Central memory CD8-positive, alpha-beta T cell (primary cell): ENCODE measurements around the gene CRTC3.
"Not testable (repeated sequence)": the region's sequence is repeated elsewhere in the genome, so short reads cannot be mapped to it uniquely, and the experiment has no call there.

Experiments
- ATAC-seq: fragments of 150-1000 bp; cut with Tn5 transposase; replicated peaks from 2 replicates; pipeline ENCODE4 v1.10.0; 2022; ENCODE audit warnings: mild to moderate bottlenecking, moderate FRiP score, moderate number of reproducible peaks; ENCODE audit not compliant: poor library complexity, severe bottlenecking; ENCODE audit errors: extremely low read depth
- DNase-seq, 2 donors: peaks; one replicate each; pipeline ENCODE4 v3.0.0; 2021; ENCODE audit warnings: low spot score in 2 of 2
- H3K27ac Mint-ChIP-seq: one replicate; pipeline ENCODE4 v1.8.0; 2022; ENCODE audit warnings: low read depth, mild to moderate bottlenecking, moderate library complexity, mixed read lengths
- H3K27me3 Mint-ChIP-seq: one replicate; pipeline ENCODE4 v1.8.0; 2022; ENCODE audit warnings: mixed read lengths
- H3K36me3 Mint-ChIP-seq: one replicate; pipeline ENCODE4 v1.8.0; 2022; ENCODE audit warnings: mild to moderate bottlenecking, moderate library complexity, mixed read lengths; ENCODE audit not compliant: insufficient read depth
- H3K4me1 Mint-ChIP-seq: one replicate; pipeline ENCODE4 v1.8.0; 2022; ENCODE audit warnings: mixed read lengths
- H3K4me3 Mint-ChIP-seq: one replicate; pipeline ENCODE4 v1.8.0; 2022; ENCODE audit warnings: mild to moderate bottlenecking, moderate library complexity, mixed read lengths
- H3K9me3 Mint-ChIP-seq: one replicate; pipeline ENCODE4 v1.8.0; 2022; ENCODE audit warnings: mixed read lengths

Gene CRTC3

DNA sequence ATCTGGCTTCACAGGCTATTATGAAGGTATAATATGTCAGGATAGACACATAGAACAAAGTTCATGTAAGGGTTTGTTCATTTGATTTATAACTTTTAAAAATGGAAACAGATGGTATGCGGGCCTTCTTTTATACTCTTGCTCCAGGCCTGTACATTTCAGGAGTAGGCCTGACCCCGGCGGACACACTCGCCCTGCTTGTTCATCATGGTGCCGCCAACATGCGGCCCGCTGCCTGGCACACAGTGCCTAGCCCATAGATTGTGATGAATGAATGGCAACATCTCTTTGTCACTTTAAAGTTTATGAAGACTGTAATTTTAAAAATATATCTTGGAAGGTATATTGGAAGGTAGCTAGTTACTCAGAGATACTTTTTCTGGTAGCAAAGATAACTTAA lies 95.3 kb downstream of the CRTC3 start:
- Mint-ChIP-seq H3K27me3 (no peaks in the 10 kb centered on the region), H3K9me3 (no peaks in the 10 kb centered on the region), H3K4me1 (peaks cover 6% of the 10 kb centered on the region), H3K4me3 (no peak overlapping the region), H3K36me3 (peaks cover 27% of the 10 kb centered on the region), H3K27ac (no peak overlapping the region)
- DNase-seq (no peak), ATAC-seq (no peak)

DNA sequence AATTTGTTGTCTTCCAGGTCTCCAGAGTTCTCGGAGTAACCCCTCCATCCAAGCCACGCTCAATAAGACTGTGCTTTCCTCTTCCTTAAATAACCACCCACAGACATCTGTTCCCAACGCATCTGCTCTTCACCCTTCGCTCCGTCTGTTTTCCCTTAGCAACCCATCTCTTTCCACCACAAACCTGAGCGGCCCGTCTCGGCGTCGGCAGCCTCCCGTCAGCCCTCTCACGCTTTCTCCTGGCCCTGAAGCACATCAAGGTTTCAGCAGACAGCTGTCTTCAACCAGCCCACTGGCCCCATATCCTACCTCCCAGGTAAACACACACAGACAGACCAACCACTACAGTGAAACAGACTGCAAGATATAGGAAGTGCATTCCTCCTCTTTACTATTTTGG lies 99.5 kb downstream of the CRTC3 start:
- H3K27ac Mint-ChIP-seq = no peak overlapping the region
- H3K36me3 Mint-ChIP-seq = peaks cover 50% of the 10 kb centered on the region
- H3K4me3 Mint-ChIP-seq = no peak overlapping the region
- no peaks in the 10 kb centered on the region for H3K9me3 Mint-ChIP-seq
- H3K4me1 Mint-ChIP-seq = no peaks in the 10 kb centered on the region
- no peaks in the 10 kb centered on the region for H3K27me3 Mint-ChIP-seq
- DNase-seq (no peak), ATAC-seq (no peak)

DNA sequence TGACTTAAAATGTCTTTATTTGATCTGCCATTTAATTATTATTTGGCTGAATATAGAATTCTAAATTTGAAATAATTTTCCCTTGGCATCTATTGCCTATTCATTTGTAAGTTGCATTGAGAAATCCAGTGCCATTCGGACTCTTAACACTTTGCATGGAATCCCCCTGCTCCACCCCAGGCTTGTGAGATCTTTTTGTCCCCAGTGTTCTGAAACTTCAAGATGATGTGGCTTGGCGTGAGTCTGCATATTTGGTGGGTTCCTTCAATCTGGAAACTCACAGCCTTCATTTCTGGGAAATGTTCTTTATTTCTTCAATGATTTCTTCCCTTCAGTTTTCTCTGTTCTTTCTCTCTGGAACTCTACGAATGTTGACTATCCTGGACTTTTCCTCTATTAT lies 103.6 kb downstream of the CRTC3 start:
- Mint-ChIP-seq H3K36me3 (peaks cover 51% of the 10 kb centered on the region), H3K27ac (no peak overlapping the region)

DNA sequence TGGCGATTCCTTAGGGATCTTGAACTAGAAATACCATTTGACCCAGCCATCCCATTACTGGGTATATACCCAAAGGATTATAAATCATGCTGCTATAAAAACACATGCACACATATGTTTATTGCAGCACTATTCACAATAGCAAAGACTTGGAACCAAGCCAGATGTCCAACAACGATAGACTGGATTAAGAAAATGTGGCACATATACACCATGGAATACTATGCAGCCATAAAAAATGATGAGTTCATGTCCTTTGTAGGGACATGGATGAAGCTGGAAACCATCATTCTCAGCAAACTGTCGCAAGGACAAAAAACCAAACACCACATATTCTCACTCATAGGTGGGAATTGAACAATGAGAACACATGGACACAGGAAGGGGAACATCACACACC lies 107.3 kb downstream of the CRTC3 start:
- not testable (repeated sequence) for ATAC-seq, H3K9me3 Mint-ChIP-seq, H3K4me3 Mint-ChIP-seq, H3K27ac Mint-ChIP-seq, H3K27me3 Mint-ChIP-seq, H3K4me1 Mint-ChIP-seq, DNase-seq
- H3K36me3 Mint-ChIP-seq = peaks cover 42% of the 10 kb centered on the region

More for the DNA sequence above, 103.6 kb downstream of the CRTC3 start:
- Mint-ChIP-seq H3K9me3 (no peaks in the 10 kb centered on the region), H3K4me1 (no peaks in the 10 kb centered on the region), H3K4me3 (no peak overlapping the region), H3K27me3 (no peaks in the 10 kb centered on the region)
- ATAC-seq (no peak), DNase-seq (no peak)

DNA sequence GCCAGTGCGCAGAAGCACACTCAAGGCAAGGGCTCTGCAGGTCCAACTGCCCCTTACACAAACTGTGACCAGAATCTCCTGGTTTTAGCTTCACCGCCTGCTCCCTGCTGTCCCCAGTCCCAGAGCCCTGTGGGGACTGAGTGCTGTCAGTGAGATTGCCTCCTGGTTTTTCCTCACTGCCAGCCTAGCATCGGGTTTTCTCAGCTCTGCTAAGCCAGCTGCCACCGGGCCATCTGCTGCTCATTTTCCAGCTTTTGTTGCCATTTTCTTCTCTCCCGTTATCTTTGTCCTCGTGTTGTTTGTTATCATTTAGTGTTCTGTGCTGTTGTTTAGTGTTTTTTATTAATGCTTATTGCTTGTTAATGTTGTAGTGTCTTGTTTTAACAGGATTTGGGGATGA lies 108.0 kb downstream of the CRTC3 start:
- DNase-seq = no peak
- H3K27me3 Mint-ChIP-seq = no peaks in the 10 kb centered on the region
- H3K36me3 Mint-ChIP-seq = peaks cover 42% of the 10 kb centered on the region
- ATAC-seq = no peak
- H3K4me3 Mint-ChIP-seq = no peak overlapping the region
- H3K4me1 Mint-ChIP-seq = no peaks in the 10 kb centered on the region
- H3K9me3 Mint-ChIP-seq = no peaks in the 10 kb centered on the region
- H3K27ac Mint-ChIP-seq = no peak overlapping the region

DNA sequence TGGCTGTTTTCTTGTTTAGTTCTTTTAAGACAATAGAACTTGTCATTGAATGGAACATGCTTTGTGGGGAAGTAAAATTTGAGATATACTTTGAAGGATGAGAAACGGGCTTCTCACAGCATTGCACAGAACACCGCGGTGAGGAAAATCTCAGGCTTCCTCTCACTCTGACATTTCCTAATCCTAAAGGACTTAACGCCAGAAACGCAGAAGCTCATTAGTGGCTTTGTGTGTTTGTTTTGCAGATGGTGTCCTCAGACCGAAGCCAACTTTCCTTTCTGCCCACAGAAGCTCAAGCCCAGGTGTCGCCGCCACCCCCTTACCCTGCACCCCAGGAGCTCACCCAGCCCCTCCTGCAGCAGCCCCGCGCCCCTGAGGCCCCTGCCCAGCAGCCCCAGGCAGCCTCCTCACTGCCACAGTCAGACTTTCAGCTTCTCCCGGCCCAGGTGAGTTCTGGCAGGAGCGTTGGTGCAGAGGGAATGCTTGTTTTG lies 108.5 kb downstream of the CRTC3 start:
- no peak for DNase-seq
- Mint-ChIP-seq H3K27ac (no peak overlapping the region), H3K36me3 (peaks cover 38% of the 10 kb centered on the region), H3K4me1 (no peaks in the 10 kb centered on the region), H3K9me3 (no peaks in the 10 kb centered on the region), H3K4me3 (no peak overlapping the region), H3K27me3 (no peaks in the 10 kb centered on the region)
- no peak for ATAC-seq

DNA sequence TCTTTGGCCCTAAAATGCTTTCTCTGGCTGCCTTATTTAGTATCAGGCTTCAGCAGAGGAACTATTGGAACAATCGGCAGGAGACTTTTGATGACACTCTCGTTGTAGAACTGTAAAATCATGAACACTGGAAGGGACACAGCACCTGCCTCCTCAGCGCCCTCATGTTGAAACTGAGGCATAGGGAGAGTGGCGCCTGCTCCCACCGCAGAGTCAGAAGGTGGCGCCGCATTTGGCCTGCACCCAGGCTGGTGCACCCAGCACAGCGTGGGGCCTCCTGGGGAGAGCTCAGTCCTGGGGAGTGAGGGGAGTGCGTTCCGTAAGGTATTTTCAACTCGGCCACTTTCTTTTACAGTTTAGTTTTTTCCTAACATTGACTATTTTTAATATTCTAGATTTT lies 109.2 kb downstream of the CRTC3 start:
- DNase-seq = no peak
- Mint-ChIP-seq H3K4me3 (no peak overlapping the region), H3K27me3 (no peaks in the 10 kb centered on the region), H3K9me3 (no peaks in the 10 kb centered on the region), H3K27ac (no peak overlapping the region), H3K4me1 (no peaks in the 10 kb centered on the region), H3K36me3 (peaks cover 36% of the 10 kb centered on the region)
- no peak for ATAC-seq

DNA sequence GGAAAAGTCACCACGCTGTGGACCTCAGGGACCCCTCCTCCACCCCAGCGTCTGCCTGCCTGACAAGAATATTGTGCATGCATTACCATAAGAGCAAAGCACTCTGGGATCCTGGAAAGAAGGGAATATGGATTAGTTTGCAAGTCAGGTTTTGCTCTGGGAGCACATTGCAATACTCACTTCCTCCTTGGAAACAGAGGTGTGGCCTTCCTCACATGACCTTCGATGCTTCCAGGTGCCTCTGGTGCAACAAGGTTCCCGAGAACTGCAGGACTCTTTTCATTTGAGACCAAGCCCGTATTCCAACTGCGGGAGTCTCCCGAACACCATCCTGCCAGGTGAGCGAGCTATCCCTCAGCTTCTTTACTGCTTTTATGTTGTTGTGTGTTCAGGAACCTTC lies 111.1 kb downstream of the CRTC3 start:
- Mint-ChIP-seq H3K4me1 (no peaks in the 10 kb centered on the region), H3K9me3 (no peaks in the 10 kb centered on the region), H3K27ac (no peak overlapping the region), H3K36me3 (peaks cover 29% of the 10 kb centered on the region), H3K27me3 (no peaks in the 10 kb centered on the region), H3K4me3 (no peak overlapping the region)
- DNase-seq (no peak), ATAC-seq (no peak)

DNA sequence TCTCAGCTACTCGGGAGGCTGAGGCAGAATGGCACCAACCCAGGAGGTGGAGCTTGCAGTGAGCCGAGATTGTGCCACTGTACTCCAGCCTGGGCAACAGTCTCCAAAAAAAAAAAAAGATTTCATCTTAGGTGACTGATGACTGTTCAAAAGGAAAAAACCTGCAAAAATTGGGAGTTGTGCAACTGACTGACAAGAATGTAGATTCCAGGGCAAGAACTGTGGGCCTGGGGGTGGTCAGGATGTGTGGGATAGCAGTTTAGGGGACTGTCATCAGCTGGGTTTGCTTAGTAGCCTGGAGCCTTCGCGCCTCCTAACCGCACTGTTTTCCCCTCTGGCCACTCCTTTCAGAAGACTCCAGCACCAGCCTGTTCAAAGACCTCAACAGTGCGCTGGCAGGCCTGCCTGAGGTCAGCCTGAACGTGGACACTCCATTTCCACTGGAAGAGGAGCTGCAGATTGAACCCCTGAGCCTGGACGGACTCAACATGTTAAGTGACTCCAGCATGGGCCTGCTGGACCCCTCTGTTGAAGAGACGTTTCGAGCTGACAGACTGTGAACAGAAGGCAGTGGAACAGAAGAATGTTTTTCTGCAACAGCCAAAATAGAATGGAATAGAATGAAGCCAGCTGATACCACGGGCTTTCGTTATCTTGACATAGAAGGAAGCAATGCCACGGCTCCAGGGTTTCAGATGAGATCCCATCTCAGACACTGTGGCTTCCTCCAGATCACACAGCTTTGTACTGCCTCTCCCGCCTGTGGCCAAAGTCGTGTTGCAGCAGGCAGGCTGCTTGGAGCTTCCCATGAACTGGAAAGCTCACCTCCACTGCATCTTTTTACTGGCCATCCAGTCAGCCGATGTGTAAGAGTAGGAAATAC lies 112.1 kb downstream of the CRTC3 start:
- peaks cover 29% of the 10 kb centered on the region for H3K36me3 Mint-ChIP-seq
- no peaks in the 10 kb centered on the region for H3K9me3 Mint-ChIP-seq

DNA sequence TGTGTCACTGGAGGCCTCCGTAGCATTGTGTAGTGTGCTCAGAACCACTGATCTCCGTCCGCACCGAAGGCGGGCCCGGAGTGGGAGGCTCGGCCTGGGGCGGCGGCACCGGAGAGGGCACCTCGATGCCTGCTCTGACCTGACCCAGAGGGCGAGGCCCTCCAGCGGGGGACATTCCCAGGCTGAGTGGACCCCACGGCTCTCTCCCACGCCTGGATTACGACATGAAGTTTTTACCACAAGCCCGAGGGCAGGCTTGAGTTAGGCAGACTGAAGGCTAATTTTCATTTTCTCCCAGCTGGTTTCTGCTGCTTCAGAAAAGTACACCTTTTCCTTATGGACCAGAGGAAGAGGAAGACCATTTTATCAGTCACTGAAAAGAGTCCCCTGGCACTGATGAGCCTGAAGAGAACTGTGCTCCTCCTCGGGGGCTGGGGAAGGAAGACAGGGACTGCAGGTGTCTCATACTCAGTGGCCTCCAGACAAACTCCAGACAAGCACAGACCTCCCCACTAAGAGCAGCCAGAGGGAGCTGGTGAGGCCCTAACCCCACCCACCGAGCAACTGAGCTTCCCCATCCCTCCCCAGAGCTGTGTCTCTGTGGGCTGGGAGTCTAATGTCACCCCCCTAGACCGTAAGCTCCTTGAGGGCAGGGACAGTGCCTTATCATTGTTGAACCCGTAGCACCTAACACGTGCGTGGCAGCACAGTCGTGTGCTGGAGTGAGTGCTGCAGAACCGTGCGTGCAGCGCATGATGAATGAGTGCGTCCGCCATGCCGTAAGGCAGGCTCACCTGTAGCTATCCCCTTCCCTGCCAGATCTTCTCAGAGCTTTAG lies 113.0 kb downstream of the CRTC3 start:
- no peaks in the 10 kb centered on the region for H3K27me3 Mint-ChIP-seq
- no peaks in the 10 kb centered on the region for H3K9me3 Mint-ChIP-seq
- H3K4me3 Mint-ChIP-seq = no peak overlapping the region
- DNase-seq (no peak), ATAC-seq (no peak)
- no peaks in the 10 kb centered on the region for H3K4me1 Mint-ChIP-seq
- peaks cover 28% of the 10 kb centered on the region for H3K36me3 Mint-ChIP-seq
- H3K27ac Mint-ChIP-seq = no peak overlapping the region

More for the DNA sequence above, 112.1 kb downstream of the CRTC3 start:
- ATAC-seq (no peak), DNase-seq (no peak)
- Mint-ChIP-seq H3K27ac (no peak overlapping the region), H3K4me1 (no peaks in the 10 kb centered on the region), H3K27me3 (no peaks in the 10 kb centered on the region), H3K4me3 (no peak overlapping the region)

DNA sequence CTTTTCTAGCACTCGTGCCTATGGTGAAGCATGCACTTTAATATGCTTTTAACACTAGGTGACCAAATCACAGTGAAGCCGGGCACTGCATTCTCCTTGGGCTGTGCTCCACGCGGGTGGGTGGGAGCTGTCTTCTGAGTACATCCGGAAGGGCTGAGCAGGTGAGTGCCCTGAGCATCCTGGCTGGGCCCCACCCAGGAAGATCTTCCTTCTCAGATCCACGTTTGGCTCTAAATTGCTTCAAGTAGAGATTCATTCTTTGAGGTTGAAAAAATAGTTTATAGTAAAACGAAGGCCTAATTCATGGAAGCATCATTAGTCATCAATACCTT lies 113.5 kb downstream of the CRTC3 start:
- H3K27me3 Mint-ChIP-seq = peaks cover 5% of the 10 kb centered on the region
- peaks cover 4% of the 10 kb centered on the region for H3K4me1 Mint-ChIP-seq
- H3K4me3 Mint-ChIP-seq = no peak overlapping the region
- no peak for ATAC-seq
- peaks cover 25% of the 10 kb centered on the region for H3K36me3 Mint-ChIP-seq
- no peak for DNase-seq
- no peaks in the 10 kb centered on the region for H3K9me3 Mint-ChIP-seq
- H3K27ac Mint-ChIP-seq = no peak overlapping the region

DNA sequence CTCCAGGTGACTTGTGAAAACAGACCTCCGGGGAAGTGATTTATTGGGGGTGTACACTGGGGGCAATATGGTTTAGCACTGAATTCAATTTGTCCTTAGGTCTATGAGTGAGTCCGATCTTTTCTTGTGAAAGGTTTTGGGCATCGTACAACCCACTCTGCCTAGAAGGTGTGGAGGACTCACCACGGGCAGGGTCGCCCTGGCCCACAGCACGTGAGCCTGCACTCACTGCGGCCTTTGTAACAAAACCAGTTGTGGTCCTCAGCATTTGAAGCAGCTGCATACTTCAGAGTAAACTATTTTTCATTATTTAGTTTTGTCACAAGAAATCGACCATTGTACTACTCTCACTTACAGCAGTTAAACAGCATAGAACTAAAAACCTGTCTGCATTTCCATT lies 114.8 kb downstream of the CRTC3 start:
- DNase-seq (no peak), ATAC-seq (no peak)
- peak overlapping the region; percentile 53 for H3K27ac Mint-ChIP-seq
- H3K36me3 Mint-ChIP-seq = peaks cover 20% of the 10 kb centered on the region
- no peaks in the 10 kb centered on the region for H3K9me3 Mint-ChIP-seq
- H3K27me3 Mint-ChIP-seq = peaks cover 8% of the 10 kb centered on the region
- no peak overlapping the region for H3K4me3 Mint-ChIP-seq
- peaks cover 9% of the 10 kb centered on the region for H3K4me1 Mint-ChIP-seq
